ENCODE data around the gene DYNLRB1.

The DYNLRB1 gene

GRCh38 chr20:34566978-34567891 lies 51.0 kb downstream of the DYNLRB1 start:
- Mint-ChIP-seq H3K4me3 (no peak overlapping the region), H3K27me3 (no peaks in the 10 kb centered on the region), H3K9me3 (no peaks in the 10 kb centered on the region), H3K27ac (peak overlapping the region; percentile 24), H3K36me3 (ENCODE audit: low read depth) (peaks cover 38% of the 10 kb centered on the region), H3K4me1 (ENCODE audit: low read depth) (peaks cover 10% of the 10 kb centered on the region)
- DNase-seq = no peak

DNA sequence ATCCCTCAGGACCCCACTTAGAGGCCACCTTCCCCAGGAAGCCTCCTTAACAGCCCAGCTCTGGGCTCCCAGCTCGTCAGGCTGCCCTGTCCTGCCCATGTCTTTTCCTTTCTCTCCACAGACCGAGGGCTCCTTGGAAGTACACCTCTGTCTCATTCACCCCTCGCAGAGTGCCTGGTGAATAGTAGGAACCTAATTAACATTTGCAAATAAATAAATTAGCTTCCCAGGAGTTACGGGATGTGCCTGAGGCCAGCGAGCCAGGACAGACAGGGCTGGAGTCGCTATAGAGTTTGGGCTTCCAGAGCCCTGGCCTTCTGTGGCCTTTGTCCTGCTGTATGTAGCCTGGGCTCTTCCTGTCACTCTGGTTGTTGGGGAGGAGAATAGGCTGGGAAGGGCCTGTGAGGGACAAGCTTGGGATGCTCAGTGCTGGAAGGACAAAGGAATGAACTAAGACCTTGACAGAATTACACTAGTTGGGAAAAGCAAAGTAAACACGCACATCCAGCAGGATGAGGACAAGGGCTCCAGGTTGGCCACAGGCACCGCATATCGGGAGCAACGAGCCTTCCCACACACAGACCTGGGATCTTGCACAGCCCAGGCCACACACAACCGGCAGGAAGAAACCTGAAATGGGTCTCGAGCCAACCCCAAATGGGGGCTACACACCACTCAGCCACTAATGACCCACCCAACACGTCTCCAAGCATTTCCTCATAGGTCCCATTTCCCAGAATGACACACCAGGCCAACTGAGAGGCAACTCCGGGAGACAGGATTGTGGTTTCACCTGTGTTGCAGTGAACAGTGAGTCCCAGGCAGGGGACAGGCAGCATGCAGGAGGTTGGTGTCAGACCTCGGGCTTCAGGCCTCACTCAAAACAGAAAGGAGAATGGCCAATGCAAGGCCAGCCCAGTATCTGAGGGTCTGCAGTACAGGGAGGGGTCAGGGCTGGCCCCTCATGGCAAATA lies 52.0 kb downstream of the DYNLRB1 start:
- DNase-seq = no peak
- Mint-ChIP-seq H3K36me3 (ENCODE audit: low read depth) (peaks cover 43% of the 10 kb centered on the region), H3K4me3 (no peak overlapping the region), H3K4me1 (ENCODE audit: low read depth) (peaks cover 10% of the 10 kb centered on the region), H3K9me3 (no peaks in the 10 kb centered on the region), H3K27me3 (no peaks in the 10 kb centered on the region), H3K27ac (no peak overlapping the region)

- no peaks in the 10 kb centered on the region for H3K27me3 Mint-ChIP-seq
- H3K4me3 Mint-ChIP-seq = no peak overlapping the region
- H3K9me3 Mint-ChIP-seq = no peaks in the 10 kb centered on the region
- peaks cover 54% of the 10 kb centered on the region for H3K36me3 Mint-ChIP-seq (ENCODE audit: low read depth)
- DNase-seq = no peak
- peak overlapping the region; percentile 30 for H3K27ac Mint-ChIP-seq
- H3K4me1 Mint-ChIP-seq (ENCODE audit: low read depth) = peaks cover 10% of the 10 kb centered on the region
Measured at GRCh38 chr20:34569598-34569997, 53.4 kb downstream of the DYNLRB1 start.

- DNase-seq = no peak
- Mint-ChIP-seq H3K27me3 (no peaks in the 10 kb centered on the region), H3K36me3 (ENCODE audit: low read depth) (peaks cover 63% of the 10 kb centered on the region), H3K4me3 (no peak overlapping the region), H3K9me3 (no peaks in the 10 kb centered on the region), H3K4me1 (ENCODE audit: low read depth) (peaks cover 10% of the 10 kb centered on the region), H3K27ac (peak overlapping the region; percentile 85)
Measured at GRCh38 chr20:34570859-34571306, 54.7 kb downstream of the DYNLRB1 start.

DNA sequence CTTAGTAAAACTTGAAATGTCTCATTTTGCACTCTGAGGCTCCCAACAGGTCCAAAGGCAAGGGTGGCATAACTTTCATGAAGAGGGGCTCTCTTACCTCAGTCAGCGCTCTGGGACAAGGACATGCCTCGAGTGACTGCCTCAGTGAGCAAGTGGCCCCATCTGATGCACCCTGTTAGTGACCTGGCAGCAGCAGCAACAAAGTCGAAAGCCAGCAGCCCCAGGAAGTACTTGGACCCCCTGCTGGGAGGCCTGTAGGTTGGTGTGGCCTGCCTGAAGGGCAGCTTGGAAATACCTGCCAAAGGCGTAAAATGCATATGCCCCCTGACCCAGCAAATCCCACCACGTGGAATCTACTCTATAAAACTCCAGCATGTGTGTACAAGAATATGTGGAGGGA lies 55.5 kb downstream of the DYNLRB1 start:
- peak overlapping the region; percentile 85 for H3K27ac Mint-ChIP-seq
- no peak for DNase-seq
- peaks cover 10% of the 10 kb centered on the region for H3K4me1 Mint-ChIP-seq (ENCODE audit: low read depth)
- no peaks in the 10 kb centered on the region for H3K27me3 Mint-ChIP-seq
- no peaks in the 10 kb centered on the region for H3K9me3 Mint-ChIP-seq
- no peak overlapping the region for H3K4me3 Mint-ChIP-seq
- H3K36me3 Mint-ChIP-seq (ENCODE audit: low read depth) = peaks cover 61% of the 10 kb centered on the region

DNA sequence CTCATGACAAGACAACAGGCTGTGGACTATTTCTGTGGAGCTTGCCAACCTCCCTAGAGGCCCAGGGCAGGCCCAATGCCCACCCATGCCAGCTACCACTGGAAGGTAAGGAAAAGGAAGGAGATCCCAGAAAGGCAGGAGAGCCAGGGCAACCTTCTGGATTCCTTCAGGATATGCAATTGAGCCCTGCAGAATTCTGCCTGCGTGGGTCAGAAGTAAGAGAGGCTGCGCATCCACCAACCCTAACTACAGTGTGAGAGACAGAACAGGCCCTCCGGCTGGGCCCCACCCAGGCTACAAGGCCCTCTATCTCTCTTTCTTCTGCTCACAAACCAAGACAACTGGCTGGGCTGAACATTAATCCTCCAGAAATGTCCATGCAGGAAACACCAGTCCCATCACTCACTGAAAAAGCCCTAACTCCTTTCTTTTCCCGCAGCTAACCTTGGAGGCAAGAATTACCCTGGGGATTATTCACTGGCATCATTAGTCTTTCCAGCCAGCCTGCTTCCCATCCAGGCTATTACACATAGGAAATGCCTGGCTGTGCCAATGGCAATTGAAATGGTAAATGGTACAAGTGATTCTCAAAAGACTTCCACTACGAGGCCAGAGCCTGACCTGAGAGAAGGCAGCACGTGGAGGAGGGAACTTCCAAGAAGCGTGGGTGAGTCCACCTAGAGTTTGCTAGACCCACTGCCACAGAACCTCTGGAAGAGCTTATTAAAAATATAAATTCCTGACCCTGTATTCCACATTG lies 57.5 kb downstream of the DYNLRB1 start:
- no peaks in the 10 kb centered on the region for H3K9me3 Mint-ChIP-seq
- peaks cover 52% of the 10 kb centered on the region for H3K36me3 Mint-ChIP-seq (ENCODE audit: low read depth)
- no peak overlapping the region for H3K4me3 Mint-ChIP-seq
- H3K27me3 Mint-ChIP-seq = no peaks in the 10 kb centered on the region
- H3K4me1 Mint-ChIP-seq (ENCODE audit: low read depth) = peaks cover 10% of the 10 kb centered on the region
- no peak for DNase-seq
- H3K27ac Mint-ChIP-seq = peak overlapping the region; percentile 34

DNA sequence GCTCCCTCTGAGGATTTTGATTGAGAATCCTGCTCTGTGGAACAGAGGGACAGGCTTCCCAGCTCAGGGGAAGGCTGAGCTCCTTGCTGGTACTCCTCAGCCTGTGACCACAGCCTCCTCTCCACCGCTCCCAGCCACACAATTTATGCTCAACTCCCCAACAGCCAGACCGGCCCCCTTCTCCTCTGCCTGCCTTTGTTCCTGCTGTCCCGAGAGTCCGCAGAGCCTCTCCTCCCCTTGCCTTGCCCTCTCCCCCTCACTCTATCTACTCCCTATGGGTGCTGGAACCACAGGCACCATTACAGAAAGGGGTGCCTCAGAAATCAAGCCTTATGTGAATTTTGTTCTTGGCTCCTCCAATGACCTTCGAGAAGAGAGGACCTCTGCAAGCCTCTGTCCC lies 58.2 kb downstream of the DYNLRB1 start:
- no peak overlapping the region for H3K4me3 Mint-ChIP-seq
- no peak for DNase-seq
- peaks cover 56% of the 10 kb centered on the region for H3K36me3 Mint-ChIP-seq (ENCODE audit: low read depth)
- no peaks in the 10 kb centered on the region for H3K9me3 Mint-ChIP-seq
- no peak overlapping the region for H3K27ac Mint-ChIP-seq
- H3K4me1 Mint-ChIP-seq (ENCODE audit: low read depth) = peaks cover 10% of the 10 kb centered on the region
- H3K27me3 Mint-ChIP-seq = no peaks in the 10 kb centered on the region

- DNase-seq = no peak
- H3K36me3 Mint-ChIP-seq (ENCODE audit: low read depth) = peaks cover 58% of the 10 kb centered on the region
Measured at GRCh38 chr20:34574861-34575260, 58.6 kb downstream of the DYNLRB1 start.

GRCh38 chr20:34575271-34575670 lies 59.0 kb downstream of the DYNLRB1 start:
- H3K27me3 Mint-ChIP-seq = no peaks in the 10 kb centered on the region
- H3K36me3 Mint-ChIP-seq (ENCODE audit: low read depth) = peaks cover 60% of the 10 kb centered on the region
- DNase-seq = no peak
- peaks cover 17% of the 10 kb centered on the region for H3K4me1 Mint-ChIP-seq (ENCODE audit: low read depth)
- no peak overlapping the region for H3K4me3 Mint-ChIP-seq
- H3K27ac Mint-ChIP-seq = no peak overlapping the region
- H3K9me3 Mint-ChIP-seq = no peaks in the 10 kb centered on the region

More at GRCh38 chr20:34574861-34575260, 58.6 kb downstream of the DYNLRB1 start:
- Mint-ChIP-seq H3K4me3 (no peak overlapping the region), H3K27me3 (no peaks in the 10 kb centered on the region), H3K4me1 (ENCODE audit: low read depth) (peaks cover 13% of the 10 kb centered on the region), H3K27ac (no peak overlapping the region), H3K9me3 (no peaks in the 10 kb centered on the region)

- DNase-seq = no peak
- Mint-ChIP-seq H3K36me3 (ENCODE audit: low read depth) (peaks cover 63% of the 10 kb centered on the region), H3K27ac (no peak overlapping the region), H3K4me1 (ENCODE audit: low read depth) (peaks cover 21% of the 10 kb centered on the region), H3K9me3 (no peaks in the 10 kb centered on the region), H3K4me3 (no peak overlapping the region), H3K27me3 (no peaks in the 10 kb centered on the region)
Measured at GRCh38 chr20:34575756-34576155, 59.5 kb downstream of the DYNLRB1 start.

DNA sequence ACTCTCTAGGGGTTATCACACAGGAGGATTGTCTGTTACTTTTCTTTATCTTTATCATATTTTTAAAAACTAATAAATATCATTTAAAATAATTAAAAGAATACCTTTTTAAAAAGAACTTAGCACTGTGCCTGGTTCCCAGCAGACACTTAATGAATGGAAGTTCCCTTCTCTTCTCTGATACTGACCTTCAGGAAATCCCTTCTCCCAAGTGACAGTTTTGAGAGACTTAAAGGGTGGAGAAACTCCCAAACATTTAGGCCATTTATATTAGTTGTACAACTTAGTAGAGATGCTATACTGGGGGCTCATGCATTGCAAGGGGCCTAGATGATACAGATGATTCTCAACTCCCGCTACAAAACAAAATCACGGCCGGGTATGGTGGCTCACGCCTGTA lies 60.8 kb downstream of the DYNLRB1 start:
- H3K27me3 Mint-ChIP-seq = no peaks in the 10 kb centered on the region
- peaks cover 24% of the 10 kb centered on the region for H3K4me1 Mint-ChIP-seq (ENCODE audit: low read depth)

DNA sequence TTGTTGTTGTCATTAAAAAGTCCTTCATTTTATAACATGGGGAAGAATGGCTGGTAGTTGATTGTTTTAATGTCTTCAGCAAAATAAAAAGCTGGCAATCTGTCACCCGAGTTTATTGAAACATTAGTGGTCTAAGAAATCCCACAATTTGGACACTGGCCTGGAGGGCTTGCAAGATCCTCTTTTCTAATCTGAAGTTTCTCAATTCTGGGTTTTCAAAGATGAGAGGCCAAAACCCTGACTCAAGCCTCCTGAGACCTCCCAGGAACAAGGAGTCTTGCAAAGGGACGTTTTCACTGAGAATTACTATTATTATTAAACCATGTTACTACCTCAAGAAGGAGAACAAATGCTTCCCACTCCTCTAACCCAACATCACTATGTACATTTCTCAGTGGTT lies 61.8 kb downstream of the DYNLRB1 start:
- Mint-ChIP-seq H3K27me3 (no peaks in the 10 kb centered on the region), H3K4me1 (ENCODE audit: low read depth) (peaks cover 29% of the 10 kb centered on the region), H3K4me3 (no peak overlapping the region), H3K9me3 (no peaks in the 10 kb centered on the region), H3K27ac (no peak overlapping the region), H3K36me3 (ENCODE audit: low read depth) (peaks cover 68% of the 10 kb centered on the region)
- DNase-seq = no peak

More for the DNA sequence above, 60.8 kb downstream of the DYNLRB1 start:
- no peaks in the 10 kb centered on the region for H3K9me3 Mint-ChIP-seq
- no peak overlapping the region for H3K4me3 Mint-ChIP-seq
- peaks cover 65% of the 10 kb centered on the region for H3K36me3 Mint-ChIP-seq (ENCODE audit: low read depth)
- DNase-seq = no peak
- no peak overlapping the region for H3K27ac Mint-ChIP-seq

DNA sequence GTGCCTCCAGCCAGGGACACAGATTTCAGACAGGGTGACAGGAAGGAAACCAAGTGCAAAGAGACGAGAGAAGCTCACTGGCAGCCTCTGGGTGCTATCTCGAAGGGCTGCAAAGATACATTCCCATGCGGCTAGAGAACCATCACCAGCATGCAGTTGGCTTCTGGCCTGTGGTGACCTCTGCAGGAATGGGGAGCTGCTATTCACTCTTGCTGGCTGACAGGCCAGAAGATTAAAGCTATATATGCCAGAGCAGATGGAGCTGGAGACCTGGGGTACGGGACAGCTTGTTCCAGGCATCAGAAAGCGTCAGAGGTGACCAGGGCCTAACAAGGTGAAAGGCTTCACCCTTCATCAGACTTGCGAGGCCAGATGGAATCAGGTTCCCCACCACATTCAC lies 62.3 kb downstream of the DYNLRB1 start:
- no peak for DNase-seq
- Mint-ChIP-seq H3K27ac (no peak overlapping the region), H3K4me3 (no peak overlapping the region), H3K4me1 (ENCODE audit: low read depth) (peaks cover 29% of the 10 kb centered on the region), H3K27me3 (no peaks in the 10 kb centered on the region), H3K36me3 (ENCODE audit: low read depth) (peaks cover 69% of the 10 kb centered on the region), H3K9me3 (no peaks in the 10 kb centered on the region)

Measured in activated T-cell treated with anti-CD3 and anti-CD28 coated beads, Interleukin-2, amount 50 U/mL, for 24 hours (primary cell).